ENCODE results near the gene SINHCAF.

DNA sequence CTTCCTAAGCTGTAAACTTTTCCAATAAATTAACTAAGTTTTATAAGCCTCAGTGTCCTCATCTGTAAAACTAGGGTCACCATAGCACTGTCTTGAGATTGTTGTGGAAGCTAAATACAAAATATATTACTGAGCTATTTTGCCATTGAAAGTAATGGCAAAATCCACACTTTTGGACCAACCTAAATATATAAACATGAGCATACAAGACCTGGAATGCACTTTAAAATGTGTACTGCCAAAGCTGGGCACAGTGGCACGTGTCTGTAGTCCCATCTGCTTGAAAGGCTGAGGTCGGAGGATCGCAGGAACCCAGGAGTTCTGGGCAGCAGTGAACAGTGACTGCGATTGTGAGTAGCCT lies 29.8 kb upstream of the SINHCAF start:
- TF ChIP-seq POLR2A (IDR thresholded peaks at IDR 0.05; ENCODE audit: low read depth, low read length) (no peak), POLR2AphosphoS5 (IDR thresholded peaks at IDR 0.05; ENCODE audit: low read depth, low read length) (no peak), TAF1 (IDR thresholded peaks at IDR 0.05; ENCODE audit: borderline replicate concordance, low read depth, low read length) (no peak)

All from GM12892 (cell line).